Esophagus squamous epithelium (tissue), 5 donors: ENCODE data around the gene UVRAG. TPM values are rescaled to one million over a fixed set of nuclear protein-coding genes. Genes with fewer than 3 reads are reported as not detected.

Experiments
- DNase-seq: peaks from one replicate; lab custom pipeline; 2025; lab: John Stamatoyannopoulos, UW
- H3K27ac ChIP-seq, 4 donors: fragments of 200-600 bp; sonication (generic); one replicate each; pipeline ENCODE4 v1.5.1; 2016 to 2019; ENCODE audit warnings: mild to moderate bottlenecking in 1 of 4
- H3K27me3 ChIP-seq, 4 donors: fragments of 200-600 bp; sonication (generic); 1 replicate in 3 of 4; 2 replicates in 1 of 4; pipeline versions ENCODE4 v1.5.1 to v1.6.0; 2017 to 2021; ENCODE audit warnings: antibody characterized with exemption in 1 of 4
- H3K36me3 ChIP-seq, 3 donors: fragments of 200-600 bp; sonication (generic); one replicate each; pipeline ENCODE4 v1.5.1; 2016 to 2019
- H3K4me1 ChIP-seq, 3 donors: fragments of 200-600 bp; sonication (generic); one replicate each; pipeline ENCODE4 v1.5.1; 2017 to 2019
- H3K4me3 ChIP-seq, 4 donors: fragments of 200-600 bp; sonication (generic); 1 replicate in 3 of 4; 2 replicates in 1 of 4; pipeline ENCODE4 v1.5.1; 2016 to 2019; ENCODE audit warnings: mild to moderate bottlenecking in 2 of 4, moderate library complexity in 1 of 4
- H3K9me3 ChIP-seq, 3 donors: fragments of 200-600 bp; sonication (generic); one replicate each; pipeline ENCODE4 v1.5.1; 2016 to 2019
- CTCF ChIP-seq, 6 experiments: fragments of 450-650 bp in 4 of 6; fragments of 200-600 bp in 2 of 6; sonication (generic) in 2 of 6; IDR thresholded peaks; one replicate each; pipeline ENCODE4 v1.5.1; 2016 to 2019; ENCODE audit warnings: antibody characterized with exemption in 6 of 6, mild to moderate bottlenecking in 4 of 6, moderate library complexity in 4 of 6
- POLR2A ChIP-seq, 4 donors: fragments of 450-650 bp; IDR thresholded peaks; one replicate each; pipeline ENCODE4 v1.6.1; 2017; ENCODE audit warnings: antibody characterized with exemption in 4 of 4, mild to moderate bottlenecking in 4 of 4, moderate library complexity in 3 of 4
- WGBS, 2 donors: methylation state at CpG; one replicate each; pipeline ENCODE4 v1.1.5; 2018; 5-methylcytosine and 5-hydroxymethylcytosine counted together
- intact Hi-C: fragments of 100-400 bp; cut with DNase I; formaldehyde crosslinking; loops from one replicate; pipeline ENCODE4 v1.15.0; 2022
- total RNA-seq, 4 donors: library from RNA; depleted of rRNA; stranded (reverse); fragments of >200 nt; gene quantifications; one replicate each; pipeline ENCODE4 v1.1.0, GENCODE V29; 2016
- donor health status: DM: yes; HTN: yes; CAD: no.

The UVRAG gene
- total RNA-seq, 4 donors from 2014 or later, result 3.5 to 15.4 (median 8.5) TPM

- DNase-seq, result no peak
- 62 to 83% methylated on average over 2 of the region's 2 CpGs for WGBS, 2 donors
- Histone ChIP-seq H3K4me3 (no peak overlapping the region), H3K27me3 (no peaks in the 10 kb centered on the region), H3K4me1 (peaks cover 0 to 30% (median 22%) of the 10 kb centered on the region in 3 donors), H3K9me3 (no peaks in the 10 kb centered on the region), H3K27ac (peak overlapping the region in 3 of 4 donors; percentile 21 to 97 (median 71)), H3K36me3 (no peaks in the 10 kb centered on the region)
- TF ChIP-seq CTCF (IDR thresholded peaks at IDR 0.05) (no peak), POLR2A (IDR thresholded peaks at IDR 0.05) (no peak)
- intact Hi-C loops, result no loop called here
Measured at GRCh38 chr11:75812542-75813040, 2.4 kb upstream of the UVRAG start.

- Histone ChIP-seq H3K9me3 (no peaks in the 10 kb centered on the region), H3K27me3 (no peaks in the 10 kb centered on the region), H3K27ac (peak overlapping the region in 3 of 4 donors; percentile 21 to 97 (median 71)), H3K36me3 (no peaks in the 10 kb centered on the region), H3K4me3 (no peak overlapping the region), H3K4me1 (peaks cover 0 to 33% (median 23%) of the 10 kb centered on the region in 3 donors)
- intact Hi-C loops, result no loop called here
- 43 to 67% methylated on average over 1 to 2 of the region's 2 CpGs for WGBS, 2 donors
- no peak for DNase-seq
- TF ChIP-seq POLR2A (IDR thresholded peaks at IDR 0.05) (no peak), CTCF (IDR thresholded peaks at IDR 0.05) (no peak)
Measured at GRCh38 chr11:75813124-75813523, 1.9 kb upstream of the UVRAG start.

GRCh38 chr11:75813622-75814039 lies 1.4 kb upstream of the UVRAG start:
- H3K4me1 ChIP-seq, result peaks cover 0 to 38% (median 23%) of the 10 kb centered on the region in 3 donors
- H3K27me3 ChIP-seq, result no peaks in the 10 kb centered on the region
- peak overlapping the region in 2 of 4 donors; percentile 92 to 95 for H3K4me3 ChIP-seq
- WGBS, 2 donors, result 50 to 67% methylated on average over 1 of the region's 1 CpG
- intact Hi-C loops, result no loop called here
- H3K9me3 ChIP-seq, result no peaks in the 10 kb centered on the region
- no peak for DNase-seq
- no peaks in the 10 kb centered on the region for H3K36me3 ChIP-seq
- peak overlapping the region; percentile 92 to 98 (median 95) for H3K27ac ChIP-seq
- TF ChIP-seq POLR2A (IDR thresholded peaks at IDR 0.05) (no peak), CTCF (IDR thresholded peaks at IDR 0.05) (no peak)

- intact Hi-C loops, result no loop called here
- 0% methylated on average over 2 to 9 of the region's 12 CpGs for WGBS, 2 donors
- H3K4me1 ChIP-seq, result peaks cover 0 to 45% (median 23%) of the 10 kb centered on the region in 3 donors
- H3K27ac ChIP-seq, result peak overlapping the region; percentile 92 to 98 (median 95)
- H3K36me3 ChIP-seq, result no peaks in the 10 kb centered on the region
- DNase-seq, result peak; percentile 77
- no peaks in the 10 kb centered on the region for H3K9me3 ChIP-seq
- no peaks in the 10 kb centered on the region for H3K27me3 ChIP-seq
- H3K4me3 ChIP-seq, result peak overlapping the region; percentile 84 to 95 (median 92)
- TF ChIP-seq POLR2A (IDR thresholded peaks at IDR 0.05), result no peak
- TF ChIP-seq CTCF (IDR thresholded peaks at IDR 0.05), result no peak
Measured at GRCh38 chr11:75814363-75814676, 690 bp upstream of the UVRAG start.

- no peak for TF ChIP-seq CTCF (IDR thresholded peaks at IDR 0.05)
- TF ChIP-seq POLR2A (IDR thresholded peaks at IDR 0.05), result peak in 1 of 4 donors; percentile 32
- H3K27ac ChIP-seq, result peak overlapping the region; percentile 92 to 98 (median 95)
- H3K4me1 ChIP-seq, result peaks cover 2 to 52% (median 23%) of the 10 kb centered on the region in 3 donors
- DNase-seq, result no peak
- H3K9me3 ChIP-seq, result no peaks in the 10 kb centered on the region
- no peaks in the 10 kb centered on the region for H3K27me3 ChIP-seq
- peak overlapping the region; percentile 84 to 95 (median 92) for H3K4me3 ChIP-seq
- no peaks in the 10 kb centered on the region for H3K36me3 ChIP-seq
- intact Hi-C loops, result no loop called here
- WGBS, 2 donors, result 0% methylated on average over 6 to 19 of the region's 60 CpGs
Measured at GRCh38 chr11:75815345-75816168, 547 bp downstream of the UVRAG start.
